Mesothelial cell of epicardium (in vitro differentiated cells): Measurements from ENCODE around the gene ALDH5A1. TPM values are rescaled to one million over a fixed set of nuclear protein-coding genes. Genes with fewer than 3 reads are reported as not detected.

ENCODE experiments used
- DNase-seq, 2 experiments: peaks; one replicate each; pipeline ENCODE4 v3.0.0; 2021; ENCODE audit warnings: low spot score in 2 of 2; ENCODE audit not compliant: unreplicated experiment in 2 of 2
- H3K27ac Mint-ChIP-seq: 2 replicates; pipeline ENCODE4 v1.8.0; 2021; ENCODE audit warnings: mixed read lengths
- H3K27me3 Mint-ChIP-seq: 2 replicates; pipeline ENCODE4 v1.8.0; 2021; ENCODE audit warnings: low read depth, mixed read lengths
- H3K36me3 Mint-ChIP-seq: 2 replicates; pipeline ENCODE4 v1.8.0; 2021; ENCODE audit warnings: mixed read lengths
- H3K4me1 Mint-ChIP-seq: 2 replicates; pipeline ENCODE4 v1.8.0; 2021; ENCODE audit warnings: mixed read lengths
- H3K4me3 Mint-ChIP-seq: 2 replicates; pipeline ENCODE4 v1.8.0; 2021; ENCODE audit warnings: mild to moderate bottlenecking, moderate library complexity, mixed read lengths
- H3K9me3 Mint-ChIP-seq: 2 replicates; pipeline ENCODE4 v1.8.0; 2021; ENCODE audit warnings: mixed read lengths
- total RNA-seq: library from RNA; stranded (reverse); gene quantifications from 3 replicates; pipeline ENCODE4 v1.2.1, GENCODE V29; 2021
- TF ChIP-seq, protein P1 (sequence below): fragments of 200-600 bp; sonication (generic); IDR thresholded peaks from one replicate; pipeline ENCODE4 v1.5.0; 2021; ENCODE audit warnings: antibody characterized with exemption; ENCODE audit not compliant: unreplicated experiment

ALDH5A1 gene
- total RNA-seq, 1 donor from 2014 or later: 22.6 TPM

DNA sequence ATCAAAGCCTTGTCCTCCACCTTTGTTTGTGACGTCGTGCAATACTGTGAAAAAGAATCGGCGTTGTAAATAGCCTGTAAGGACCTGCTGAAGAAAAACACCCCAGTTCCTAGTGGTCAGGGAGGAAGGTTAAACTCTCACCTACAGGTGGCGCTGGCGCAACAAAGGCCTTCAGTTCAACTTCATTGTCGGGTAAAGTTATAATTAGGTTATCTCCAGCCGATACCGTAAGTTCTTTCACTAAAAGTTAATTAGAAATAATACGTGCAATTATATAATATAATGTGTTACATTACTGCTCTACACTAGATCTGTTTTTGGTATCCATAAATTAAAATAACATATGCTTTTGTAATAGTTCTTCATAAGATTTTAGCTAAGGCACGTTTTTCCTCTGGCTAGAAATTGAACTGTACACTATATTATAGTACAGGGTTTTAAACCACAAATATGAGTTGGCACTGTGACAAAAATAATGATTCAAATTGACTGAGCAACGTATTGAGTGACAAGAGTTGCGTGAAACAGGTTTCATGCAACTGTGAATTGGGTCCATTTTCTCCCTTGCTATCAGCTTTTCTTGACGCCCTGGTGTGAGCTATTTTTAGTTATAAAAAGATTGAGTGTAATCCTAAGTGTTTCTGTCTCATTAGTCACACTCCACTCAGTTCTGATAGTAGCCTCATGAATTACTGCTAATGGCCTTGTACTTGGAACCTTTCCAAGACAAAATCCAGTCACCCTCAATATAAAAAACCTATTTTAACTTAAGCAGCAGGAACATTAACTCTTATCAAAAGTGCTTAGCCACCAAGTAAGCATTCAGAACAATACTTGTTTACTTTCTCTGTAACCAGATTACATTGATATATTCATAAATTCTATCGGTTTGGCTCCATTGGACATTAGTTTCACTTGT lies 89.0 kb downstream of the ALDH5A1 start:
- H3K27me3 Mint-ChIP-seq: peaks cover 33% of the 10 kb centered on the region
- TF ChIP-seq, protein P1, sequence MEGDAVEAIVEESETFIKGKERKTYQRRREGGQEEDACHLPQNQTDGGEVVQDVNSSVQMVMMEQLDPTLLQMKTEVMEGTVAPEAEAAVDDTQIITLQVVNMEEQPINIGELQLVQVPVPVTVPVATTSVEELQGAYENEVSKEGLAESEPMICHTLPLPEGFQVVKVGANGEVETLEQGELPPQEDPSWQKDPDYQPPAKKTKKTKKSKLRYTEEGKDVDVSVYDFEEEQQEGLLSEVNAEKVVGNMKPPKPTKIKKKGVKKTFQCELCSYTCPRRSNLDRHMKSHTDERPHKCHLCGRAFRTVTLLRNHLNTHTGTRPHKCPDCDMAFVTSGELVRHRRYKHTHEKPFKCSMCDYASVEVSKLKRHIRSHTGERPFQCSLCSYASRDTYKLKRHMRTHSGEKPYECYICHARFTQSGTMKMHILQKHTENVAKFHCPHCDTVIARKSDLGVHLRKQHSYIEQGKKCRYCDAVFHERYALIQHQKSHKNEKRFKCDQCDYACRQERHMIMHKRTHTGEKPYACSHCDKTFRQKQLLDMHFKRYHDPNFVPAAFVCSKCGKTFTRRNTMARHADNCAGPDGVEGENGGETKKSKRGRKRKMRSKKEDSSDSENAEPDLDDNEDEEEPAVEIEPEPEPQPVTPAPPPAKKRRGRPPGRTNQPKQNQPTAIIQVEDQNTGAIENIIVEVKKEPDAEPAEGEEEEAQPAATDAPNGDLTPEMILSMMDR: peak; percentile 65
- H3K4me3 Mint-ChIP-seq: peak overlapping the region; percentile 2
- no peaks in the 10 kb centered on the region for H3K36me3 Mint-ChIP-seq
- DNase-seq: peak in 1 of 2 experiments; percentile 67
- H3K4me1 Mint-ChIP-seq: peaks cover 25% of the 10 kb centered on the region
- peak overlapping the region; percentile 80 for H3K27ac Mint-ChIP-seq
- H3K9me3 Mint-ChIP-seq: no peaks in the 10 kb centered on the region

DNA sequence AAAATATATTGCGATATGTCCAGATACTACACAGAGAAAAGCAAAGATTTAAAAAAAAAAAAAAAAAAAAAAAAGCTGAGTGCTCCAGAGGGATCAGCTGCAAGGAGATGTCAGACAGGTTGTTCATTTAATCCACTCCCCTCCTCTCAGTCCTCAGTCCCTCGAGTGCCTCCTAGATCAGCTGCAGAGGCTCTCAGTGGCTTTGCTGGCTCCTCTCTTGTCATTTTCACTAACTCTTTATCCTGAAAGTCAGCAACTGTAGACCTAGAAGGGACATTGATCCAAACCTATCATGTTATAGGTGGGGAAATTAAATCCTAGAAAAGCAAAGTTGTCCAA lies 89.6 kb downstream of the ALDH5A1 start:
- H3K27me3 Mint-ChIP-seq: peaks cover 36% of the 10 kb centered on the region
- H3K9me3 Mint-ChIP-seq: no peaks in the 10 kb centered on the region
- H3K27ac Mint-ChIP-seq: no peak overlapping the region
- no peak for DNase-seq
- H3K4me3 Mint-ChIP-seq: no peak overlapping the region
- H3K36me3 Mint-ChIP-seq: no peaks in the 10 kb centered on the region
- peaks cover 25% of the 10 kb centered on the region for H3K4me1 Mint-ChIP-seq
- TF ChIP-seq, protein P1: no peak

Other genes starting within 250 kb of the ALDH5A1 start
- gene DCDC2, start 136.9 kb upstream of the ALDH5A1 start, total RNA-seq: 1.4 to 1.9 TPM (median 1.4 TPM) in 3 replicates
- 27.5 to 28.3 TPM (median 27.5 TPM) in 3 replicates for gene MRS2, start 92.0 kb upstream of the ALDH5A1 start, total RNA-seq
- gene GPLD1, start 5.4 kb upstream of the ALDH5A1 start, total RNA-seq: 4.2 to 4.8 TPM (median 4.7 TPM) in 3 replicates
- gene KIAA0319, start 151.2 kb downstream of the ALDH5A1 start, total RNA-seq: 0.02 TPM in 1 of 3 replicates, not detected in the others
- 24.8 to 26.7 TPM (median 25.2 TPM) in 3 replicates for gene TDP2, start 171.9 kb downstream of the ALDH5A1 start, total RNA-seq
- gene ACOT13, start 172.1 kb downstream of the ALDH5A1 start, total RNA-seq: 18.7 to 19.8 TPM (median 19.1 TPM) in 3 replicates
- gene C6orf62, start 224.2 kb downstream of the ALDH5A1 start, total RNA-seq: 60.5 to 61.9 TPM (median 61.0 TPM) in 3 replicates